Parietal lobe (tissue), 2 donors: ENCODE data around the gene CDC42SE2. TPM values are rescaled to one million over a fixed set of nuclear protein-coding genes. Genes with fewer than 3 reads are reported as not detected.

ENCODE experiments used
- small RNA-seq: library from RNA; depleted of rRNA; stranded (forward); fragments of <200 nt; gene quantifications from one replicate; pipeline ENCODE3, GENCODE V24; 2014; ENCODE audit warnings: low replicate concordance
- total RNA-seq: library from RNA; depleted of rRNA; stranded (reverse); fragments of >200 nt; gene quantifications from one replicate; pipeline ENCODE4 v1.2.3, GENCODE V29; 2014

The CDC42SE2 gene
- total RNA-seq, result 84.8 TPM

GRCh38 chr5:131263648-131264450 lies at the start of gene CDC42SE2:
Gene CDC42SE2 (plus strand): TSS chr5:131264053. CDS start chr5:131359494, 95,441 bp downstream.

Small RNA genes within 50 kb of the gene (small RNA-seq; reads per million reads assigned to genes)
- gene AC004777.1 (not detected), gene RF02271 (not detected)

Other genes with a start within 250 kb of the CDC42SE2 start
- gene HINT1, start 98.8 kb upstream of the CDC42SE2 start, total RNA-seq, result 133 TPM
- gene LYRM7, start 93.1 kb upstream of the CDC42SE2 start, total RNA-seq, result 21.6 TPM